Inferior parietal cortex (tissue), 1 donor: ENCODE measurements around the gene SERF1A.
"Not testable (repeated sequence)": the region's sequence is repeated elsewhere in the genome, so short reads cannot be mapped to it uniquely, and the experiment has no call there.

Experiments
- DNase-seq: peaks from one replicate; pipeline ENCODE4 v3.0.0-alpha.2; 2016; ENCODE audit errors: extremely low spot score

SERF1A gene

DNA sequence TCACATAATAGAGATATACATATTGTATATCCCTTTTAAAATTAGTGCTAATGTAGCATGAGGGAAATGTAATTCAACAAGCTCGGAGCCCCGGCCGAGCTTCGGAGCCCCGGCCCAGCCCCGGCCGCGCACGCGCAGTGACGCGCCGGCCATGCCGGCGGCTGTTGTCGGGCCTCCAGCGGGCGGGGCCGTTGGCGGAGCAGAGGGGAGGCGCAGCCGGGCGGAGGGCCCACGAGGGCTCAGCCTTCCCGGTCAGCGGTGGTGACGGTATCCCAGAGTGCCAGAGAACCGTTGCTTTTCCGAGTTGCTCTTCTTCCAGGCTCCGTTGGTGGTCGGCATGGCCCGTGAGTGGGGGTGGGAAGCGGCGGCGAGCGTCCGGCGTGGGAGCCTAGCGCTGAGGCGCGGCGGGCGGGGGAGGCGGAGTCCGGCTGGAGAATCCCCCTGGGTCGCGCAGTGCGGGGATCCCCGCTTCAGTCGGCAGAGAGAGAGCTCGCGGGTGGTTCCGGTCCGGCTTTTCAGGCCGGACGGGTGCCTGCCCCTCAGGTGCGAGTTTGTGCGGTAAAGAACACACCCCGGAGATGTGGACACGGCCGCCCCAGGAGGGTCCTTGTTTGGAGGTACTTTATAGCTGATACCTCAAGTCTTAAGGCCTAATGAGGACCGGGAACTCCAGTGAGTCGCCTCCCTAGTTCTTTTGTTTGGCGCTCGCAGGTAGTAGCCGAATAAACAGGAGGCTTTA is at the start of gene SERF1A:
Gene SERF1A, plus strand, starts transcription at position 137 of the 739 bp plus-strand sequence. Its CDS starts 201 bp downstream, at position 338.
- not testable (repeated sequence) for DNase-seq

DNA sequence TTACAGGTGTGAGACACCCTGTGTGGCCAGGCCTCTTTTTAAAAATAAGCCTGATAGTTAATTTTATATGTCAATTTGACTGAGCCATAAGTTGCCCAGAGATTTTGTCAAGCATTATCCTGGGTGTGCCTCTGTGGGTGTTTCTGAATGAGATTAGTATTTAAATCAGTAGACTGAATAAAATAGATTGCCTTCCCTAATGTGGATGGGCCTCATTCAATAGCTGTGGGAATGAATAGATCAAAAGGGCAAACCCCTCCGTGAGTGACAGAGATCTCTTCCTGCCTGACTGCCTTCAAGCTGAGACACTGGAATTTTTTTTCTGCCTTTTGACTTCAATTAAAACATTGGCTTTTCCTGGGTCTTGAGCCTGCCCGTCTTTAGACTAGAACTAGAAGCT is 33.7 kb upstream of the SERF1A start:
- not testable (repeated sequence) for DNase-seq

DNA sequence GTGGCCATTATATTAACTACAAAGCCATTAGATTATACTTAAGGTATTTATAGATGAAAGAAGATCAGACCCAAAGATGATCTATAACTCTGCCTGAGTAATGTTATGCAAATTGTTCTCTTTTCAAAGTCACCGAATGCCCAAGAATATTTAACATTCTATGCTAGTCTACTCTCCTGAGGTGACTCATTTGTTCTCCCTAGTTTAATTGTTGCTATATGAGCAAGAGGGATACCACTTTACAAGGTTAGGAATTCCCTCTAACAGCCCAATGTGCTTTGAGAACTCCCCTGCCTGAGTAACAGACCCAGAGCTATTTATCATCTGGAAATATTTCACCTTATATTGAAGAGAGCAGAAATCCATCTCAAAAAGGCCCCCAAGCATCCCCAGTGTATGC is 29.8 kb upstream of the SERF1A start:
- DNase-seq = not testable (repeated sequence)

DNA sequence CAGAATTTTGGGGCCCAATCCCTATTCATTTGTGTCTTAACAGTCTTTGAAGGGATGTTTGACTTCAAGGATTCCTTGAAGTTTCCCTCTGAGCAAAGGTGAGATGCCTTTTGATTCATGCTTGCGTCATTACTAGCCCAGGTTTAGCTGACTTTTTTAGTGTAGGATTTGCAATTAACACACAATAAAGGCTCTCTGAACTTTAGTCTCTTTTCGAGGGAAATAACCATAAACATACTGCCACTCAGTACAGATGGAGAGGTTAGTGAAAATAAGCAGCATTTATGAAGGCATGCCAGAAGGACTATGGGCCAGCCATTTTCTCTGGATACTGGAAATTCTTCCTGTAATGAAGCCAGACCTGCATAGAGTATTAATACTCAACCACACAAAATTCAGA is 4.4 kb upstream of the SERF1A start:
- not testable (repeated sequence) for DNase-seq

DNA sequence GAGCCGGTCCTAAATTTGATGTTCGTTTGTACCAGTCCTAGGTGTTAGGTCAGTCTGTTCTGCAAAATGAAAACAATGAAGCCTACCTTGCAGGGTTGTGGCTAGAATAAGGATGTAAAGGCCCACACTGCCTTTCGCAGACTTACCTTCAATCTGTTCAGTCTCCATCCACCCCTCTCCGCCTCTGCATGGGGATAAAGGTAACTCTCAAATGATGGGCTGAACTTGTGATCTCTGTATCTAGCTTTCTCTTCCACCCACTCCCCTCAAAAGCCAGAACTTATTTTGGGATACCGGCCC is 753 bp downstream of the SERF1A start:
- DNase-seq = not testable (repeated sequence)

DNA sequence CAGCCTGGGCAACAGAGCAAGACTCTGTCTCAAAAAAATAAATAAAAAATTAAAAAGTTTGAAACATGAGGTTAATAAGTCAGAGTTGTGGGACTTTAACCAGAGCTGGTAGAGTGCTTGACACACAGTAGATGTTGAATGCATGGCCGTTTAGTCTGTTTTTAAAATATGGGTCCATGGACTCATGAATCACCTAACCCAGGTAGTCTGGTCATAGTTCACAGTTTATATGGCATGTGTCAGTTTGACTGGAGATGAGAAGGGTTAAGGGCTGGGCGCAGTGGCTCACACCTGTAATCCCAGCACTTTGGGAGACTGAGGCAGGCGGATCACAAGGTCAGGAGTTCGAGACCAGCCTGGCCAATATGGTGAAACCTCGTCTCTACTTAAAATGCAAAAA is 6.2 kb downstream of the SERF1A start:
- not testable (repeated sequence) for DNase-seq

DNA sequence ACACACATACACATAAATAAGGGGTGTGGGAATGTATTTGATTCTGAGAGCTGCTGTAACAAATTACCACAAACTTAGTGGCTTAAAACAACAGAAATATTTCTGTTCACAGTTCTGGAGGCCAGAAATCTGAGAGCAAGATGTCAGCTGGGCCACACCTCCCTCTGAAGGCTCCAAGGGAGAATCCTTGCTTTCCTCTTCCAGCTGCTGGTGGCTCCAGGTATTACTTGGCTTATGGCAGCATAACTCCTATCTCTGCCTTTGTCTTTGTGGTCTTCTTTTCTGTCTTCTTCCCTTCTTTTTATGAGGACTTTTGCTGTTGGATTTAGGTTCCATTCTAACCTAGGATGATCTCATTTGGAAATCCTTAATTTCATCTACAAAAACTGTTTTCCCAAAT is 16.4 kb downstream of the SERF1A start:
- DNase-seq = not testable (repeated sequence)

DNA sequence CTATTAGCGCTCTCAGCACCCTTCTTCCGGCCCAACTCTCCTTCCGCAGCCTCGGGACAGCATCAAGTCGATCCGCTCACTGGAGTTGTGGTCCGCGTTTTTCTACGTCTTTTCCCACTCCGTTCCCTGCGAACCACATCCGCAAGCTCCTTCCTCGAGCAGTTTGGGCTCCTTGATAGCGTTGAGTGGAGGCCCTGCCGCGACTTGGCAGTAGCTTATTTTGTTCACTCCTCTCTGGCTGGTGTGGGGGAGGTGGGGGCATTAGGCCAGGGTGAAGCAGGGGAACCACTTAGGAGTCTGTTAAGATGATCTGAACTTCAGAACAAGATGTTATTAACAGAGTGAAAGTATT is 24.7 kb downstream of the SERF1A start:
- not testable (repeated sequence) for DNase-seq

DNA sequence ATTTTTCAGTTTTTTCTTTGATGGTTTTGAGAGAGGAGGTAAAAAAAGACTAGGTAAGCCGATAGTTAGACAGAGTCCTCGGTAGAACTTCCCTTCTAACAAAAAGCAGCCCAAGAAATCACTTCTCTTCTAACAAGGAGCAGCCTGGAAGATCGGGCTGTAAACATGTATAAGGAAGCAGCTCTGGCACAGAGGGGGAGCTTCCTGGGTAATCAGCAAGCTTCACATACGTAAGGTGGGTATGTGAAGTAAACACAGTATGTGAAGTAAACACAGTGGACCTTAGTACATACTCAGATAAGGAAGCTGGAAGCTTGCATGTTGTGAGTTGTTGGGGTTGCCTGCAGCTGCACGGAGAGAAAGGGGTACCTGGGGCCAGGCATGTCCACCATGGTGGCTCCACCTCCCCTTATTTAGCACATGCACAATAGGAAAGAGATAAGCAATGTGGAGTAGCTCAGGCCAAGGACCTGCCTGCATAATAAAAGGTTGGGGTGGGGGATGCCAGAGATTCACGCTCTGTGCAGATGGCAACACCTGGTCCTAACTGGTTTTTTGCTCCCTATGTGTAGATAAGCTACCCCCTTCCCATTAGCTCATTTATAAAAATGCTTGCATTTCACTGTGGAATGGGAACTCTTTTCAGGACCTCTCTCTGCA is 31.4 kb downstream of the SERF1A start:
- DNase-seq = not testable (repeated sequence)

DNA sequence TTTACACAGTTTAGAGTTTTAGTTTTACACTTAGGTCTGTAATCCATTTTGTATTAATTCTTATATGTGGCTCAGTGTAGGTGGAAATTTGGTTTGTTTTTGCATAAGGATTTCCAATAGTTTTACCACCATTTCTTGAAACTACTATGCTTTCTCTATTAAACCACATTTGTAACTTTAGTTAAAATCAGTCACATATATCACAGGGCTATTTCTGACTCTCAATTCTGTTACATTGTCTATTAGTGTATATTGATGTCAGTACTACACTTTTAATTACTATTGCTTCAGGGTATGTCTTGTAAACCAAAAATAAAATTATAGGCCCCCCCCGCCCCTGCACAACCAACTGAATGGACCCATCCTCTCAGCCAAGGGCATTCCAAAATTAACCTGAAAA is 32.1 kb downstream of the SERF1A start:
- not testable (repeated sequence) for DNase-seq

DNA sequence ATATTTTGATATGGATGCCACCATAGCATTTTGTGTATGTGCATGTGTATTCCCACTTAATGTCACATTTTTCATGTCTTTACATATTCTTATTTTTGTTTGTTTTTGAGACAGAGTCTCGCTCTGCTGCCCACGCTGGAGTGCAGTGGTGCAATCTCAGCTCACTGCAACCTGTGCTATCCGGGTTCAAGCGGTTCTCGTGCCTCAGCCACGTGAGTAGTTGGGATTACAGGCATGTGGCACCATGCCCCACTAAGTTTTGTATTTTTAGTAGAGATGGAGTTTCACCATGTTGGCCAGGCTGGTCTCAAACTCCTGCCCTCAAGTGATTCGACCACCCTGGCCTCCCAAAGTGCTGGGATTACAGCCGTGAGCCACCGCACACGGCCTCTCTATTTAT is 52.6 kb downstream of the SERF1A start:
- DNase-seq = not testable (repeated sequence)
